GM21723 (cell line): ENCODE measurements around the gene CD200R1.

Experiments used
- ATAC-seq: cut with Tn5 transposase; IDR thresholded peaks from one replicate; pipeline ENCODE4 v1.9.1; 2021; ENCODE audit warnings: mild to moderate bottlenecking, moderate library complexity; ENCODE audit not compliant: unreplicated experiment

CD200R1 gene, protein sequence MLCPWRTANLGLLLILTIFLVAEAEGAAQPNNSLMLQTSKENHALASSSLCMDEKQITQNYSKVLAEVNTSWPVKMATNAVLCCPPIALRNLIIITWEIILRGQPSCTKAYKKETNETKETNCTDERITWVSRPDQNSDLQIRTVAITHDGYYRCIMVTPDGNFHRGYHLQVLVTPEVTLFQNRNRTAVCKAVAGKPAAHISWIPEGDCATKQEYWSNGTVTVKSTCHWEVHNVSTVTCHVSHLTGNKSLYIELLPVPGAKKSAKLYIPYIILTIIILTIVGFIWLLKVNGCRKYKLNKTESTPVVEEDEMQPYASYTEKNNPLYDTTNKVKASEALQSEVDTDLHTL

DNA sequence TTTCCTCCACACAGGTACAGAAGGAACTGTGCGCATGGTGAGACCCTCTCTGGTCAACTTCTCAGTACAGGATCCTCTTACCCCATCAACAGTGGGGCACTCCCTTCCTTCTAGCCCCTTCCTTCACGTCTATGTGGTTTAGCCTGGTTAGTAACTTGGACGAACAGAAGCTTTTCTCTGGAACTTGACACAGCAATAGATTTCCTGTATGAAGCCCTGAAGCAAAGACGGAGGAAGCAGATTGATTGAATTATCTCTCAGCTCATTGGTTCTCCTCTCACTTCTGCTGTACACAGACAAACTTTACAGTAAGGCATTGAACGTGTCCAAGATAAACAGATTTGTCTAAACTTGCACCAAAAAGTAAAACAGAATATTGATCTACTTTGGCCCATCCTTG lies at the start of gene CD200R1:
Gene CD200R1 (minus strand): TSS at position 210 of the 400 bp plus-strand sequence. CDS start 246 bp downstream, outside the sequence.
- no peak for ATAC-seq

DNA sequence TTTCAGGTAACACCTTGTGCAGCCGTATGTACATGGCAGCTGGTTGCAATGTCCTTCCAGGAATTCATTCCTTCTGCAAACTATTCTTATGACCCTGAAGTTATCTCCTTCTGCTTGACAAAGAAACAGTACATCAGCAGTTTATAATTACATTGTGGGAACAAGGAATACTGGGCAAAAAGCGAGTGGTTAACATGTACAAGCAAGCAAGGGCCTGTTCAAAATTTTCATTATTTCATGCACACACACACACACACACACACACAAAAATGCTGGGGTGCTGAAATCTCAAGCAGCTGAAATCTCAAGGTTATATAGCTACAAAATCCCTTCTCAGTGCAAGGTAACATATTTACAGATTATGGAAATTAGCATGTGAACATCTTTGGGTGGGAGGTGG lies 46.6 kb upstream of the CD200R1 start:
- ATAC-seq, result no peak

DNA sequence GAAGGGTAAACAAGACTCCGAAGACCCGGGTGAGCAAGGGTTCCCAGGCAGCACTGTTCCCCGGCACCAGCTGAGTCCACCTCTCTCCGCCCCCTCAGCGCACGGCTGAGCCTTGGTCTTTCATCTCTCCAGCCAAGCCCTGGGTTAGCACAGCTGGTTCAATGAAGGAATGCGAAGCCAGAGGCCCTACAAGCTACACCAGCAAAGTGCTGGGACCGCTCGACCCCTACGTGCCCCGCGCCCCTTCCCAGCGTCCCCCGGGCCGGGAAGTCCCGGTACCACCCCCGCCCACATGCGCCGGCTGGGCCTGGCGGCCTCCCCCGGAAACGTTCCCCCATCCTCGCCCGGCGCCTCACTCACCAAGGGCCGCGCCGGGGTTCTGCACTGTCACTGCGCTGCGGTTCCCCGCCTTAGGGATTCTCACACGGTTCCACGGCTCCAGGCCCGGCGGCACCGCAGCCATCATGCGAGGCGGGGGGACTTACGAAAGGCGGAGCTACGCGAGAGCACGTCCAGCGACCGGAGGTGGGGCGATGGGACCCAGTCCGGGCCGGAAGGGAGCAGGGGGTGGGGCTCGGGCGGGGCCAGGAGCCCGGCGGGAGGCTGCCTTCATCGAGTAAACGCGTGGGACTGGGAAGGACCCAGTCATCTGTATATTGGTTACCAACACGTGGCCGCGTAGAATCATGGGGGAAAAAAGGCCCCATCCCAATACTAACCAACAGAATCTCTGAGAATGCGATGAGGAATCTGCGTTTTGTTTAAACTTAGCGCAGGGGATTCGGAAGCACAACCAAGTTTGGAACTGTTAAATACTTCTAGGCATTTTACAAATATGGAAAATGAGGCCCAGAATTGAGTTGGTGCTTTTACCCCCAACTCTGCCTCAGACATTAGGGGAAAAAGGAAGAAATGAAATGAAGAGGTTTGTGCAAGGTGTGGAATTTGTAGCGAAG lies 44.6 kb upstream of the CD200R1 start:
- ATAC-seq, result peak; percentile 92

DNA sequence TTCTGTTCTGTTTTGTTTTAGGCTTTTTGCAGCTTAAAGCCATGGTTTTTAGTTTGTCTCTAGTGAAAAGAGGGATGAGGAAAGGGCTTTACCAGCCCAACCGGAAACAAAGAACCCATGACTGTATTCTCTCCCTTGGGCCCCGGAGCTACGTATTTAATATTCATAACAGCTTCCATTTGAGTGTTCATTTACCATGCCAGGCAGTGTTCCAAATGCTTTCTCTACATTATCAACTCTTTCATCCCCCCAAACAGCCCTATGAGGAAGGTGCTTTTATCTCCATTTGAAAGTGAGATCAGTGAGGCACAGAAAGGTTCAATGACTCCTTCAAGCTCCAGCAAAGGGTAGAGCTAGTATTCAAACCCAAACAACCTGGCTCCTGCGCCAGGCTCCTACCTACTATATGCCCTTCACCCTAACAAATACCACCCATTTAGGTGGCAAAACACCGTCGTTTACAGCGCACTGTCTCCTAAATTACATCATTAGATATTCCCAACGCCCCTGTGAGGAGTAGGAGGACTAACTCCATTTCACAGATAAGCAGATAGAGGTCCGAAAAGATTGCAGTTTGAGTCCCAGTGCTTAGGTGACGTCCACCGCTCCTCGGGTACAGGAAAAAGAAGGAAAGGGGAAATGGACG lies 43.8 kb upstream of the CD200R1 start:
- ATAC-seq, result peak; percentile 2

DNA sequence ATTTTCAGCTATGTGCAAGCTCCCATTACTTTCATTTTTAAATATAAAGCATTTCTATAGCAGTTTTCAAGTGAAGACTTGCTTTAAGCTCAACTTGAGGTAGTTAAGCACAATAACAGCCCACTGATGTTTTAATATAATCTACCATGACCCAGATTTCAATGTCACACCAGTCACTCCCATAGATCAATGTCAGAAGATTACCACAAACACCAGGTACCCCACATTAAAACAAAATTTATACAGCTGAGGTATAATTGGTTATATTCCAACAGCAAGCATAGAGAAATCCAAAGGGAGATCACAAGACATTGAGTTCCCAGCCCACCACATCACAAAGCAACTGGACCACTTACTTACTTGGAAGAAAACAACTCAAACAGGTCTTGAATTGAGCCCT lies 38.7 kb upstream of the CD200R1 start:
- no peak for ATAC-seq

DNA sequence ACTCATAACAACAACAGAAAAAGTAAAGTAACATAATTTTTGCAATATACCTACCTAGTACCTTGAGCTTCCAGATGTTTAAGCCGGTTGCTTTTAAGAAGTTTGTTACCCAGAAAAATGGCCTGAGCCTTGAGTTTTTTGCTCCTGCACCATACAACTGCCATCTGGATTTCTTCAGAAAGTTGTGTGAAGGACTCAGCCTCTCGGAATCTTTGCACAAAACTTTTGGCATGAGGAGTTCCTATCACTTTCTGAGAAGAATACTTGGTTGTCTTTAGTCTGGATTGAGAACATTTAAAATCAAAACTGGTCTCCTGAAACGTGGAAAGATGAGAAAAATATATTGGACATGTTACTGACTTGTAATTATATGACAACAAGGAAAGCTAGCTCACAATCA lies 33.2 kb upstream of the CD200R1 start:
- ATAC-seq, result no peak

DNA sequence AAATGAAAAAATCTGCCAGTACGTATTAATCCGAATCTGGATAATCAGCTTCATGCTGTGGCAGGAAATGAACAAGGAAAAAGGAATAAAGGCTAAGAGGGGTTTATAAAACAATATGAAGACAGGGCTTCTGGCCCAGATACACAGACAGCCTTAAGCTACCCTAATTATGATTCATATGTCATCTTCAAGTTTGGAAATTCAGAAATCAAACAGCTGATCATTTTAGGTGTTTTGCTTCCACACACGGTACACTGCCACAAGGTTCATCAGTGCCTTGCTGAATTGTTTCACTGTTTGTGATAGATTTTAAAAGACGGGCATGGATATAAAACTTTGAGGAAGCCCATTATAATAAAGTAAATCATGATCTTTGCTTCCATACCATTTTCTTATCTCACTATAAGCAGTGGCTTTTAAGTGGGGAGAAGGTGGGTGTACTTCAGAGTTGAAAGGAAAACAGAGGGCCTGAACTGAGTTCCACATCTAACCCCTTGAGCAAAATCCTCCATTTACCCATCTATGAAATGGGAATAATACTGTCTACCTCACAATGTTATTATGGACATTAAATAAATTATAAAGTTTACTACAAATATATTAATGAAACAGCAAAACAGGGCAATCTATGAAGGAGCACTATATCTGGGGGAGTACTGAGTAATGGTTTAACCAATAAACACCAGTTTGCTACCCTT lies 31.6 kb upstream of the CD200R1 start:
- ATAC-seq, result no peak

DNA sequence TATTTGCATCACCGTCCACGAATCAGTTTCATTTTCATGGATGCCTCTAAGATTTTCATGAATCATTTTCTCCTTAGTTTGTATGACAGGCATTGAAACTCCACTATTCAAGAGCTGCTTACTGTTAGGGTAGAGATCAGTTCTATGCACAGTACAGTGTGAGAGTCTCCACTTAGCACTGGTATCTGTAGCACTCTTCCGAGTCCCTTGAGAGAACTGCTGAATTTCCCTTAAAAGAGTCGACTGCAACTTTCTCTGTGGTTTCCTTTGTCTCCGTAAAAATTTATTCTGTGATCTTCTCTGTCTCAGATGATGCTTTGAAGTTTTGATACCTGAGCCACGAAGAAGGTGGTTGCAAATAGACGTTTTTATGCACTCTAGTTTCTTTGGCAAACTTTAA lies 30.7 kb upstream of the CD200R1 start:
- ATAC-seq, result no peak

DNA sequence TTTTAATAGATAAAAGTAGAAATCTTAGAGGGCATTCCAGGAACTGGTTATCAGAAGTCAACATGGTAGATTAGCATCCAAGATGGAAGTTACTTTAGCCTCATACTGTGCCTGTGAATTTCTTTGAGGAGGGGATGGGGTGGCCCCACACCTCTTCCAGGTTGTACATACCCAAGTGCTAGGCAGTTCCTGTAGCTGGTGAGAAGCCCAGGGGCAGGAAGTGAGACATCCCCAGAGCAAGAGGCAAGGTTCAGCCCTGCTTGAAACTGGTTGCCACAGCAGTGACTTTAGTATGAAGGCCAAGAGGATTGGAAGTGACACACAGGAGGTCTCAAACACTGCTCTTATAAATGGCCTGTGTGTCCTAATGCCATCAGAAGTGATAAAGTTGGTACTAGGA lies 27.8 kb upstream of the CD200R1 start:
- ATAC-seq, result no peak

DNA sequence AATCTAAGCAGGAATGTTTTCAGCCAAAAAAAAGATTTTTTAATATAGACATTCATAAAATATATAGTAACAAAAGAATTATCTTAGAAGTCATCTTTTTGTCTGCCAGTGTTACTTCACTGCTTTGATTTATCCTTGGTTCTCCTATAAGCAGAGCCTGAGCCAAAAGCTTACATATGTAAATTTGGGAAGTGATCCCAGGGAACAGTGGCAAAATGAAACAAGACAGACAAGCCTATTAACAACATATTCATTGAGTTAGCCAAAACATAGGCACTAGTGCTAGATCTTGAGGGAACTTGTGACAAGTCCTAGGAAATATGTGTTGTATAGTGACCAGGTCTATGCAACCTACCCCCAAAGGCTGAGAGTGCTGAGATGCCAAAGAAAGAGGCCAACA lies 27.1 kb upstream of the CD200R1 start:
- ATAC-seq, result no peak

DNA sequence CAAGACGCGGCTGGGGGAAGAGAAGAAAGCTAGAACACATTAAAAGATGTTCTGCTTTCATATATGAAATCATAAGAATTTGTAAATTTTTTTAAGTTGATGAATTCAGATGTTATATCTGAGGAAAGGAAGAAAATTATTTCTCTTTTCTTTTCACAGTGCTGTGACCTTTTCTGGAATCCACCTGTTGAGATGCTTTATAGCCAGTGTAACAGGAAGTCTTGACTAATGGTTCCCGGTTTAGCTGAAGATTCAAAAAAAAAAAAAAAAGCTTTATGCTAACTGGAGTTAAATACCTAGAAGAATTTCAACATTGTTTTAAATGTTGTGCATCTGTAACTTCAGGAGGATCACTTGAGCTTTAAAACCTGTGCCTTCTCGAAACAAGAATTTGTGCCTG lies 25.8 kb upstream of the CD200R1 start:
- ATAC-seq, result no peak

DNA sequence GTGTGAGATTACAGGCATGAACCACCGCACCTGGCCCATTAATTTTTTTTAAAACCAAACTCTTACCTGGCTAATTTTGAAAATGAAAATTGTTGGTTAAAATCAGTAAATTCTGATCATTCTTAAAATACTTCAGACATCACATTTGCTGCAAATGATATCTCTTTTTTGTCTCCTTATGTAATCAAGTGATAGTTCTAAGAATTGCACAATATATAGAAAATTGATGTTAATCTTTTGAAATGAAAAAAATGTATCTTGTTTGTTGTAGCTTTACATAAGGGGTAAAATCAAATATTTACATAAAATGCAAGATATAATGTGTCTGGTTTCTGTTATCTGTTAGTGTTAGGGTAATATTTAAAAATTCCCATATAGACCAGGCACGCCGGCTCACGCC lies 20.9 kb upstream of the CD200R1 start:
- ATAC-seq, result no peak

DNA sequence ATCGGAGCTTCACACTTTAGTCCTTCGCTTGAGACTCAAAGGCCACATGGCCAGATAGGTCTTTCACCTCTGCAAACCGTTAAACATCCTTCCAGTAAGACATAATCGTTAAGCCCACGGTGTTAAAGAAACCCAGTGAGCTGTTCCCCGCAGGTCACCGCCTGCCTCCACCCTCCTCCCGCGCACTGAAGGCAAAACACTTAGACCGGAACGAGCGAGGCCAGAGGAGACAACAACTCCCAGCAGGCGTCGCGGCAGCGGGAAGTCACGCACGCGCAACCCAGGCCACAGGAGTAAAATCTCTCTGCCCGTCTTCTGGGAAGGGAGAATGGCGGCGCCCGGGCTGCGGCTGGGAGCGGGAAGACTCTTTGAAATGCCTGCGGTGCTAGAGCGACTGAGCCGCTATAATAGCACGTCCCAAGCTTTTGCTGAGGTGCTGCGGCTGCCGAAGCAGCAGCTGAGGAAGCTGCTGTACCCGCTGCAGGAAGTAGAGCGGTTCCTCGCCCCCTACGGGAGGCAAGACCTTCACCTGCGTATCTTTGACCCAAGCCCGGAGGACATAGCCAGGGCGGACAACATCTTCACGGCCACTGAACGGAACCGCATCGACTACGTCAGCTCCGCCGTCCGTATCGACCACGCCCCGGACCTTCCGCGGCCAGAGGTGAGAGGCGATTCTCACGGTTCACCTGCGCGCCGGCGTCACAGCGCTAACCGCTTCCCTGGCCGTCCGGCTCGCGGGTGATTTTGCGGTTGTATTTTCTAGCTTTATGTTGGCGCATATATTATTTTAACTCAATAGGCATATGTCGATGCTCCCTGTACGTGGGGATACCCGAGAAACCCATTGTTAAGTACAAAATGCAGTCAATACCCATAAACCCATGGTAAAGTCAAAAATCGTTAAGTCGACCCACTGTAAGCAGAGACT lies 16.0 kb upstream of the CD200R1 start, which contains the start of gene GTPBP8:
Gene GTPBP8 (plus strand): TSS at position 313 of the 931 bp plus-strand sequence. CDS start 16 bp downstream, at position 329.
- peak; percentile 96 for ATAC-seq

DNA sequence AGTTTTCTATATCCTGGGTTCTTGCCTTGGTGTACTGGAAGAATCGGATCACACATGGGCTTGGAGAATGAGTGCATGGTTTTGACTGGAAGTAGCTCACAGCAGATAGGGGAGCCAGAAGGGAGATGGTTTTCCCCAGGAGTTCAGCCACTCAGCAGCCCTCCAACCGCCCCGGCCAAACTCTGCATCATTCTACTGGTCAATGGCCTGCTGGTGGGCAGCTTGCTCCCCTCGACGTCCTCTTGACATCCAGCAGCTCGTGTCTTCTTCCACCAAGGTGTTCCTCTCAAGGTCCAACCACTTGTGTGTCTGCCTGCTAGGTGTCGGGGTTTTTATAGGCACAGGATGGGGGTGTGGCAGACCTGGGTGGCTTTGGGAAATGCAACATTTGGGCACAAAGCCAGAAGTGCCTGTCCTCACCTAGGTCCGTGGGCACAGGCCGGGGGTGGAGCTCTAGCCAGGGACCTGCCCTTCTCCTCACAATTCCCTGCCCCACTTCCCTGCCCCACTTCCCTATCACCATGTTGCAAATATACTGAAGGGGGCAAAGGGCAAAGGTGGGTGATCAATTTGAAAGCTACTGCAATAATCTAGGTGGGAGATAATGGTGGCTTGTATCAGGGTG lies 12.9 kb upstream of the CD200R1 start:
- no peak for ATAC-seq

DNA sequence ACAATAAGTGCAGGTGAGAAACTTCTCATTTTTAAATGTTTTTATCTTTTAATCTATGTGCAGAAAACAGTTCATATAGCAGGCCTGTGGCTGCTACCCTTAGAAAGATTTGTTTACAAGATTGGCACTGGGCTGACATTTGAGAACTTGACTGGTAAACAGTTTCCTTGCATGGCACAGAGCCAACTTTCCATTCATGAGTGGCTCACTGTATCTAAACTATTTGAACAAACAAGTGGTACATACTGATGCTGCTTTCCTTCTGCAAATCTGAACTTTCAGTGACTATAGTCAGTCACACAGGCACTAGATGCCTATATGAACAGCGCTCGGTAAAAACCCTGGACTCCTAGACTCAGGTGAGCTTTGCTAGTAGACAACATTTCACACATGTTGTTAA lies 9.6 kb upstream of the CD200R1 start:
- no peak for ATAC-seq

DNA sequence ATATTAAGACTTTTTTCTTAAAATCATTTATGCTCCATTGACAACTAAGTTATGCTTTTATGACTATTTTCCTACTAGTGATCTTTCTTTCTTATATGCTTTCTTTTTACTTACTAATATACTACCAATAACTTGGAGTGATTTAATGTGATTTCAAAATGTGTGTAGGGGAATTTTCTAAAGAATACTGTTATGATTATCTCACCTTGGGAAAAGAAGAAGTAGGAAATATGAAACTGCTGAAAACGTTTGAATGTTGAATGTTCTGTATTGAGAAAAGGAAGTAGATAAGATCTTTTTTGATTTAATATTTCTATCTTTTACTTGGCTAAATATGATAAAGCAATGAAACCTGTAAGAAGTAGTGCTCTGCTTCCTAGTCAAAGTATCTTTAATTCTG lies 7.8 kb upstream of the CD200R1 start:
- no peak for ATAC-seq

DNA sequence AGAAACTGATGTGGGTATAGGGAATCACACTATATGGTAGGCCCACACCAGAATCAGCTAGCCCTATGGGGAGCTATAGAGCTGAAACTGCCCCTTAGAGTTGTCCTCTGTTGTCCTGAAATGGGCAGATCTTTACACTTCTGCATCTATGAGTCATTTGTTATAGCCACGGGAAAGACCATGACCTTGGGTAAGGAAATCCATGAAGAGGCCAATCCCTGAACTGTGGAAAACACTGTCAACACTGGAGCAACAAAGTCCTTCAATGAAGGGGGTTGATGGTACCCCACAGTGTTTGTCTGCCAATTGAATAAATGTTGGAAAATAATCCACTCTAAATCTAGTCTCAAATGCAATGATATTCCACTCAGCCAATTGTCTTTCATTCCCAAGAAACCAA lies 5.2 kb upstream of the CD200R1 start:
- no peak for ATAC-seq

DNA sequence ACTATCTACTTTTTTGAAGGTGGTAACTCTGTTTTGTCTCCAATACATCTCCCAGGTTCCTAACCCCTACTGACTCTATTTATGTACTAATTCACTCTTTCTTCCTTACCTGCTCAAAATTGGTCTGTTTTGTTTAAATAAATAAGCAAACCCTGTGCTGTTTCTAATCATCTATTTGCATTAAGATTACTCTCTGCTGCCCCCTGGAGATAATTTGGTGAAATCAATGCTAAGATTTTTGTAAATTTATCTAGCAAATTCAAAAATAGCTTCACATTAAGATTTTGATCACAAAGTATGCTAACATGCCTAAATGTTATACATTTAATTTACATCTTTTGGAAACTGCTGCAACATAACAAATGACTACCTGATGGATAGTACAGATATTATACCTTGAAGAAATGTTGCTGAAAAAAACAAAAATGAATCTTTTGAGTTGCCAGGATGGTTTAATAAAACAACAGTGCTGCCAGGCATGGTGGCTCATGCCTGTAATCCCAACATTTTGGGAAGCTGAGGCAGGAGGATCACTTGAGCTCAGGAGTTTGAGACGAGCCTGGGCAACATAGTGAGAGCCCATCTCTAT lies 4.4 kb upstream of the CD200R1 start:
- ATAC-seq, result no peak

DNA sequence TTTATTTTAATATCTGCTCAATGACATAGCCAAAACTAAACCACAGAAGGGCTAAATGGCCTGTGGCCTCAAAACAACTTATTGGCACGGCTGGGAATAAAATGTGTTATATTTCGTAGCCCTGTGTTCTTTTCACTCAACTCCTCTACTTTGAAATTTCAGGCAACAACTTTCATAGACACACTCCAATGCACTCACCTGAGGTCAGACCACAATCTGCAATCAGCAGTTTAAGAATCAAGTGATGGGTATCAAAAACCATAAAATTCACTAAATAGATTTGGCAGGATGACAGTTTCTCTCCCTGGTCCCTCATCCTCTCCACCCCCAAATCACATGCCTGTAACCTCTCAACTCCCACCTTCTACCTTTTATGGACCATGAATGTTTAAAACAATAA lies 2.0 kb upstream of the CD200R1 start:
- no peak for ATAC-seq
